ENCODE measurements around the gene LY6G6C.
A peak's percentile ranks its signal among the peaks of the same experiment; 100 is the strongest.

Gene LY6G6C

GRCh38 chr6:31705931-31706330 lies 15.6 kb downstream of the LY6G6C start:
- DNase-seq (ENCODE audit: low read depth) = no peak

DNA sequence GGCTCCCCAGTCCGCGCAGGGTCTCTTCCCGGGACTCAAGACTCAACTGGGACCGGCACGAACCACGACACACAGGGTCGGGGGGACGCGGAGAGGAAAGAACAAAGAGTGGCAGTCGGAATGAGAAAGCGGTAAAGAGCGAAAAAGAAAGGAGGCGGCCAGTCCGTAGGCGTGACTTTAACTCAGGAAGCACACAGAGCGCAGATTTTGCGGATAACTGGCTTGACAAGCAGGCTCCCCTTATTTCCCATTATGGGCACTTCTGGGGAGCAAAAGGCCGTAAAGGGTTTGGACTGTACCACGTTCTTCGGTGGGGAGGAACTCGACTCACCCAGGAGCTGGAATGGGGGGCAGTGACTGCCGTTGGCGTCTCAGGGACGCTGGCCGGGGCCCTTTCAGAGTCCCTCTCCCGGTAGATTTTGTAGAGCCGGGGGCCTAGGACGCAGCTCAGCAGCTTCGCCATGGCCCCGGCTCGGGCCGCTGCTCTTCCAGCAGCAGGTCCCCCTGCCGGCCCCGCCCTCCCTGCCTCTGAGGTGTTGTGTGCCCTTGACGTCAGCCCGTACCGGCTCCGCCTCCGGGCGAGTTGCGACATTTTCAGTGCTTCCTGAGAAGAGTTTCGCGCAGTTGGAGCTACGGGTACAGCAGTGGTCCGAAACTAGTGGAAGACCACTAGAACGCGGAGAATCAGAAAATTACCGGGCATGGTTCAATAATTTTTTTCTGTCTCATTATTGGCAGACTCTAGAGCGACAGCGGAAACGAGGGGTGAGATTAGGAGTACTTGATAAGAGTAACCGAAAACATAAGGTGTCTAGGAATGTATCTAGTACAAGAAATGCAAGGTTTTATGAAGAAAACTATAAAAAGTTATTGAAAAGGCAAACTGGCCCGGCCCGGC lies 18.5 kb downstream of the LY6G6C start, which contains the start of gene ABHD16A:
Gene ABHD16A (minus strand): TSS at position 506 of the 898 bp plus-strand sequence. CDS start 43 bp downstream, at position 463.
- peak; percentile 94 for DNase-seq (ENCODE audit: low read depth)

DNA sequence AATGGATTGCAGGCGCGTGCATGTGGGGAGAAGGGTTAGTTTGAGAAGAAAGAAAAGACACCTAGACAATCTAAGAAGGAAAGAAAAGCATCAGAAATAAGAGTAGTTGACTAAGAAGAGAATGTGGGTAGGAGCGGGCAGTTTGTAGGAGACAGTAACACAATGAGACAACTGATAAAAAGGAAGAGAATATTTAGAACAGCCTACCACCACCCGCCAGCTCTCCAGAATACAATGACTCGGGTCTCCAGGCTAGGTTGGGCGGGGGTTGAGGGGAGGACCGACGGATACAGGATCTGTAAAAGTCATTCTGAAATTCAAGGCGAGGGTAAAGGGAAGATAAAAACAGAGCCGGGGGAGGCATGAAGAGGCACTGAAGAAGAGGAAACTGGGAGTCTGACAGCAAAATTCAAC lies 19.1 kb downstream of the LY6G6C start:
- DNase-seq (ENCODE audit: low read depth) = no peak

DNA sequence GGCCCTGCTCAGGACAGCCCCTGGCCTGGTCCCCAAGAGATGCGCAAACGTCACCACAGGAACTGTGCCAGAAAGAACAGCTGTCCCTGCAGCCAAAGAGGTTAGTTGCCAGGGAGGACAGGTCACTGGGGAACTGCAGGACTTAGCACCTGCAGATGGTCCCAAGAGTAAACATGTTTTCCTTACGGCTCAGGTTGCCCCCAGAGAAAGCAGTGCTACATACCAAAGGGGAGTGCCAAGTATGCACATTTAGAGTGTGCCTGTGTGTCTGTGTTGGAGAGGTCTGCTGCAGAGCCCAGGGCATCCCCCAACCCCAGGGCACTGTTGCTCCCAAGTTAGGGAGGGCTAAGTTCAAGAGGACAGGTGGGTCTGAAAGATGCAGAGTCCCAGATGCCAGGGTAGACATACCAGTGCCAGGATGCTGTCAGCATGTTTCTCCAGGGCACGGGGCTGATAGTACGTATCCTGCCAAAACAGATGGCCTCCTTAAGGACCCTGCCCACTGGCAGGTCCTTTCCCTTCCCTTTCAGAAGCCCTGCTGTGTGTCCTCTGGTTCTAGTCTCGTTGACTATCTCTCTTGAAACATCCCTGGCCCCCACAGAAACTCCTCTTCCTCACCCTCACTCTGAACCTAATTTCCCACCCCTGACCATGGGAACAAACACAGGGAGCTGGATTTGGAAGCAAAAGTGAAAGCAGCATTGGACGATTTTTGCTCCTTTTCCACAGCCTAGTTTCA lies 19.7 kb downstream of the LY6G6C start:
- no peak for DNase-seq (ENCODE audit: low read depth)

- no peak for DNase-seq (ENCODE audit: low read depth)
Measured at GRCh38 chr6:31700740-31701401, 20.7 kb downstream of the LY6G6C start.

DNA sequence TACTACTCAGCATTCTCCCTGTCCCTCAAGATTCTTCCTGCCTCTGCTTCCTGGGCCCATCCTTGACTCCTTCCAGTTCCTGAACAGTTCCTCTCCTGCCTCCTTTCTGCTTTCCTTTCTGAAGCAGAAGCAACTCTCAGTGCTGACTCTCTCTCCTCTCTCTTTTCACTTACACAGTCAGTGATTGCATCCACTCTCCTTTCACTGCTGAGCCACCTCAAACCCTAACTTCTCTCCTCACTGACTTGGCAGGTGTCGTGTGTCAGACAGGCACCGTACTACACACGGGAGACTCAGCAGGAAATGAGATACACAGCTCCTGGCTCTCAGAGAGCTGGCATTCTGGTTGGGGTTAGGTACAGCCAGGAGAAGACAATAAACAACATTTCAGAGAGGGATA lies 24.0 kb downstream of the LY6G6C start:
- DNase-seq (ENCODE audit: low read depth) = no peak

DNA sequence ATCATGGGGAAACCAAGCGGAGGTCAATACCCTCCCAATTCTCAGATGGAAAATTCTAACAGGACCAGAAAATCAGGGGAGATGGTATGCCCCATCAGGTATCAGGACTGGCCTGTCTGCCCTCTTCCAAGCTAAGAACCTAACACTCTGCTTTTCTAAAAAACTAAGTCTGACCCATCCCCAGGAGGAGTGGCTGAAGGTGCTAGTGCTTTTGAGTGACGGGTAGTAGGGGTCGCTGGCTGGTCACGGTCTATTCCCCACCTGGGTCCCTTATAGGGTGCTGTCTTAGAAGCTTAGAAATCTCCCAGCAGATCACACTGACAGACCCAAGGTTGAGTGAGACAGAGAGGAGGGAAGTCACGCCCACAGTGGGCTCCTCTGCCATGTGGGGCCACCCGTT lies 28.0 kb downstream of the LY6G6C start:
- no peak for DNase-seq (ENCODE audit: low read depth)

DNA sequence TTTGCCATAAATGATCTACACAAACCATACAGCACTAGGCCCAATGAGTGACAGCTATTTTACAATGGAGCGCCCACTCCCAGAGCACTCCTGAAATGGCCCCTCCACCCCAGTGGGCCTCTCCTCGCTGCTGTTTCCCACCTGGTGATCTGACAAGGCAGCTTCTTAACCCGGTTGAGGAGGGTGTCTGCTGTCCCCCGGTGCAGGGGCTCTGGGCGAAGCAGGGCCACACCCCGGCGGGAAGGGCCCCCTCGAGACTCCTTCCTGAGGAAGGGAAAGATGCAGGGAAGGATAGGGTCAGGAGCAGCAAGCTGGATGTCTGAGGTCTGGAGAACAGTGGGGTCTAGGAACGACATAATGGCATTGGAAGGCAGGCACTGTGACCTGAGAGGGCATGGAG lies 28.7 kb downstream of the LY6G6C start:
- DNase-seq (ENCODE audit: low read depth) = no peak

- no peak for DNase-seq (ENCODE audit: low read depth)
Measured at GRCh38 chr6:31692353-31692752, 29.2 kb downstream of the LY6G6C start.

DNA sequence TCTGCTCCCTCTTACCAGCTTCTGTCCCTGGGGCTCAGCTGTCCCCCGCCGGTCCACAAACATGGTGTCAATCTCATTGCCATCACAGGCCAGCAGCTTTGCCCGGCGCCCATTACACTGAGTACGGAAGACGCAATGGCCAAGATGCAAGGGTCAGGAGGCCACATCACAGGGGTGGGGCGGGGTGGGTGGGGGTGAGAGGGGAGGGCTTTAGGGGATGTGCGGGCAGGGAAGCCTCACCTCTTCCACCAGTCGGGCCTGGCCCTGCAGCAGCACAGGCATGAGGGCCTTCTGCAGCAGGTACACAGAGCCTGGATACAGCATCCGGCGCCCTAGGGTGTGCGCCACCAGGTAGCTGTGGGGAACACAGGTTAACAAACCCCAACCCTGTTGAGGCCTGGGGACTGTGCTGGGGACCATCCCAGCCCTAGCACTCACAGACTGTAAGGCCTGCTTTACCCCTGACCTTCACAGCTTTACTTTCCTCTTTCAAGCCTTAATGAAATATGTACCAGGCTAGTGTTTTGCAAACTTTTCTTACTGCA lies 29.9 kb downstream of the LY6G6C start:
- no peak for DNase-seq (ENCODE audit: low read depth)

- no peak for DNase-seq (ENCODE audit: low read depth)
Measured at GRCh38 chr6:31691078-31691463, 30.5 kb downstream of the LY6G6C start.

- no peak for DNase-seq (ENCODE audit: low read depth)
Measured at GRCh38 chr6:31690231-31691077, 31.1 kb downstream of the LY6G6C start.

DNA sequence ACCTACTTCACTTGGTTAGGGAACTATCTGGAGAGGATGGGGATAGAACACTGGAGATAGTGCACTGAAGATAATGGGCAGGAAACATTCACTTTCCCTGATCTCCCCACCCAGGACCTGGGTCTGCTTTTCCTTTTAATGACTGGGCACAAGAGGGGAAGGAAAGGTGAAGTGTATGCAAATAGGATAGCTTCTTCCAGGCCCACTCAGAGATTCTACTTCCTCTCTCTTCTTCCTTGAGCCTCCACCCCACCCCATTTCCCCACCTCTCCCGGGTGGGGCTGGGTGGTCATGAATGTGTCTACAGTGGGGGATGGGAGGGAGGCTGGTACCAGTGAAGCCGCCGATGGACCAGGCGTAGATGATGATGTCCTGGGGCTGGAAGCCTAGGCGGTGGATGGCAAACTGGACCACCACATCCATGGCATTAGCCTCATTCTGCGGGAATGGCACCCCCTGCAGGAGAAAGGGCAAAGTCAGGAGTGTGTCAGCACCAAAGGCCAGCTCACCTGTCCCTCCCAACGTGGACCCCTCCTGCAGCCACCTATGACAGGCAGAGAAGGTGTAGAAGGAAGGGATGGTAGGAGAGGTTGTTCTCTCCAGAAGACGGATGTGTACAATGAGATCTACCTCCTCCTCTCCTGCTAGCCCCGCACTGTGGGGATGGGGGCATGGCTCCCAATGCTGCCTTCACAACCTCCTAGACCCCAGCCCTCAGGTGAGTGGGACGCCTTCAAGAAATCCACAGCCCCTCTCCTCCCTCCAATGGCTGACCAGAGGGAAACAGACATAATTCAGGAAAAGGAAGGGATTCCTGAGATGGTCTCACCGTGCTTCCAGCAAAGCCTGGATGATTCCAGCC lies 32.1 kb downstream of the LY6G6C start:
- DNase-seq (ENCODE audit: low read depth) = no peak

GRCh38 chr6:31687860-31688693 lies 33.5 kb downstream of the LY6G6C start:
- DNase-seq (ENCODE audit: low read depth) = no peak

GRCh38 chr6:31687321-31687720 lies 34.2 kb downstream of the LY6G6C start:
- DNase-seq (ENCODE audit: low read depth) = no peak

DNA sequence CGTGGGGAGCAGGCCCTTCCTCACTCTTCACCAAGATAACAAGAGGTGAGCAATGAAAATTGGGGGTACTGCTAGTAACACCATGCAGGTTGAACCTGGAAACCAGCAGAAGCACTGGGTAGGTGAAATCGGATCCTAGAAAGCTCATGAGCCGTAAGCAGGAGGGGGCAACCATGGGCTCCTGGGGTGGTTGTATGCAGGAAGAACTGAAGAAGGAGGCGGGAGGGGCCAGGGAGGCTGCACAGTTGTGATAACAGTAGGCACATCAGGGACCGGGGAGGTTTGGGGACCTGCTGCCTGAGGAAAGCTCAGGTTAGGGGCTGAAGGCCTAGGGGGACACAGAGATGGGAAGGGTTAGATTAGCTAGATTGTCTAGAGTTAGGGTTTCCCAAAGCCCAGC lies 35.1 kb downstream of the LY6G6C start:
- no peak for DNase-seq (ENCODE audit: low read depth)

- DNase-seq (ENCODE audit: low read depth) = no peak
Measured at GRCh38 chr6:31683591-31683990, 38.0 kb downstream of the LY6G6C start.

DNA sequence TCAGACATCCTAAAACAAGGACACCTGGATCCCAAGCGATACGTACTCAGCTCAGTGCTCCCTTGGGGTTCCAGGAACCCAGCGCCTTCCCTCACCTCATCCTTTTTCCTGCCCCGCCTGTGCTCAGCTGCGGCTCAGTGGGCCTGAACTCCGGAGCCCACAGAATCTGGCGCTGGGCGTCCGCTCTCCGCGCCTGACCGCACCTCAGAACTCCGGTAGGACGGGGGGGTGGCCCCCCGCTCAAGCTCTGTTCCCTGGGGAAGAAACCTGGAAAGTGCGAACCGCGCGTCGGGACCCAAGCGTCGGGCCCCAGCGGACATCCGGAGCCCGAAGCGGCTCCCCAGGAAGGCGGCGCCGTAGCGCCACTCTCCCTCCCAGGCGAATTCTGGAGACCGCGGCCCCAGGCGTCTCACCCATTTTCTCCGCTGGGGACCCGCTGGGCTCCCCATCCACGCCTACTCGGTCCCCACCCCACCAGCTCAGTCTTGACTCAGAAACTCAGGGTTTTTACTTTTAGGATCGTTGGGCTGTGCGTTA lies 40.3 kb downstream of the LY6G6C start:
- DNase-seq (ENCODE audit: low read depth) = no peak

Measured in stimulated activated CD8-positive, alpha-beta memory T cell treated with anti-CD3 and anti-CD28 coated beads, Interleukin-12 subunit alpha, Interleukin-12 subunit beta, amount 100 ng/mL, for 4 hours (primary cell).